ENCODE data around the gene RPLP2.

The RPLP2 gene

GRCh38 chr11:782264-783174 is 27.2 kb upstream of the RPLP2 start:
- no peak for TF ChIP-seq EZH2phosphoT487 (IDR thresholded peaks at IDR 0.05; ENCODE audit: low read length)
- TF ChIP-seq, protein P1, sequence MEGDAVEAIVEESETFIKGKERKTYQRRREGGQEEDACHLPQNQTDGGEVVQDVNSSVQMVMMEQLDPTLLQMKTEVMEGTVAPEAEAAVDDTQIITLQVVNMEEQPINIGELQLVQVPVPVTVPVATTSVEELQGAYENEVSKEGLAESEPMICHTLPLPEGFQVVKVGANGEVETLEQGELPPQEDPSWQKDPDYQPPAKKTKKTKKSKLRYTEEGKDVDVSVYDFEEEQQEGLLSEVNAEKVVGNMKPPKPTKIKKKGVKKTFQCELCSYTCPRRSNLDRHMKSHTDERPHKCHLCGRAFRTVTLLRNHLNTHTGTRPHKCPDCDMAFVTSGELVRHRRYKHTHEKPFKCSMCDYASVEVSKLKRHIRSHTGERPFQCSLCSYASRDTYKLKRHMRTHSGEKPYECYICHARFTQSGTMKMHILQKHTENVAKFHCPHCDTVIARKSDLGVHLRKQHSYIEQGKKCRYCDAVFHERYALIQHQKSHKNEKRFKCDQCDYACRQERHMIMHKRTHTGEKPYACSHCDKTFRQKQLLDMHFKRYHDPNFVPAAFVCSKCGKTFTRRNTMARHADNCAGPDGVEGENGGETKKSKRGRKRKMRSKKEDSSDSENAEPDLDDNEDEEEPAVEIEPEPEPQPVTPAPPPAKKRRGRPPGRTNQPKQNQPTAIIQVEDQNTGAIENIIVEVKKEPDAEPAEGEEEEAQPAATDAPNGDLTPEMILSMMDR (IDR thresholded peaks at IDR 0.05; ENCODE audit: low read length): no peak
- no peak for TF ChIP-seq EZH2 (optimal IDR thresholded peaks at IDR 0.05; ENCODE audit: low read depth, low read length)
- H3K79me2 ChIP-seq (ENCODE audit: low read length): peaks cover 17% of the 10 kb centered on the region
- no peak for DNase-seq
- peaks cover 3% of the 10 kb centered on the region; the same call in 1 of the 2 replicates for H3K4me1 ChIP-seq (ENCODE audit: low read length)
- H4K20me1 ChIP-seq (ENCODE audit: insufficient read depth, low read length): no peaks in the 10 kb centered on the region
- H2AFZ ChIP-seq (ENCODE audit: low read length): no peak overlapping the region
- no peak overlapping the region for H3K27ac ChIP-seq (ENCODE audit: low read length)
- H3K36me3 ChIP-seq (replicated peaks; ENCODE audit: insufficient read depth, low read length): no peaks in the 10 kb centered on the region
- no peak overlapping the region for H3K4me2 ChIP-seq (ENCODE audit: low read depth, low read length)
- H3K27me3 ChIP-seq (replicated peaks; ENCODE audit: insufficient read depth, low read length): no peaks in the 10 kb centered on the region
- H3K4me3 ChIP-seq (ENCODE audit: low read length): no peak overlapping the region
- H3F3A ChIP-seq (ENCODE audit: insufficient read depth, low read length): 0 out of 2 replicates have a peak, but pooled peaks cover 4% of the 10 kb centered on the region
- no peak overlapping the region for H3K9ac ChIP-seq (ENCODE audit: low read length)
- no peaks in the 10 kb centered on the region for H3K9me3 ChIP-seq (replicated peaks; ENCODE audit: insufficient read depth, low read length)
- no peaks in the 10 kb centered on the region for H3K9me2 ChIP-seq (replicated peaks; ENCODE audit: insufficient read depth, low read length)

DNA sequence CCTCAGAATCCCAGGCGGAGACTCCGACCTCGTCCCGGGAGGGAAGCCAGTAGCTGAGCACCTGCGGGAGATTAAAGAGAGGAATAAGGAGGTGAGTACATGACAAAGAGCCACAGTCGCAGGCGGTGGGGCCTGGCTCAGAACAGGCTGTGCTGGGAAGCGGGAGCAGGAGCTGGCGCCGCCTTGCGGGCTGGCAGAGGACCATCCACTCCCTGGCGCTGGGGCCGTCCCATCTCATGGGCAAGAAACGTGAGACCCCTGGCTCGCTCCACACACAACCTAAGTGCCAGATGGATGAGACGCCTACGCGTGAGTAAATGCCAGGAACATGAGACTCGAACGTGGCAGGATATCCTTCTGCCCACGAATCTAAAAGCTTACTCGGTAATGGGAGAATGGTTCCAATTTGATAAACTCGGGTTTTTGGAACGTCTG is 26.2 kb upstream of the RPLP2 start:
- Histone ChIP-seq H4K20me1 (ENCODE audit: insufficient read depth, low read length) (no peaks in the 10 kb centered on the region), H3K4me1 (ENCODE audit: low read length) (no peaks in the 10 kb centered on the region), H2AFZ (ENCODE audit: low read length) (no peak overlapping the region), H3K4me3 (ENCODE audit: low read length) (no peak overlapping the region), H3K27ac (ENCODE audit: low read length) (no peak overlapping the region), H3K36me3 (replicated peaks; ENCODE audit: insufficient read depth, low read length) (no peaks in the 10 kb centered on the region), H3K9me2 (replicated peaks; ENCODE audit: insufficient read depth, low read length) (no peaks in the 10 kb centered on the region), H3K9me3 (replicated peaks; ENCODE audit: insufficient read depth, low read length) (no peaks in the 10 kb centered on the region), H3F3A (ENCODE audit: insufficient read depth, low read length) (0 out of 2 replicates have a peak, but pooled peaks cover 4% of the 10 kb centered on the region), H3K9ac (ENCODE audit: low read length) (no peak overlapping the region), H3K27me3 (replicated peaks; ENCODE audit: insufficient read depth, low read length) (no peaks in the 10 kb centered on the region), H3K79me2 (ENCODE audit: low read length) (peaks cover 12% of the 10 kb centered on the region), H3K4me2 (ENCODE audit: low read depth, low read length) (no peak overlapping the region)
- TF ChIP-seq EZH2 (optimal IDR thresholded peaks at IDR 0.05; ENCODE audit: low read depth, low read length) (no peak), EZH2phosphoT487 (IDR thresholded peaks at IDR 0.05; ENCODE audit: low read length) (no peak)
- TF ChIP-seq, protein P1 (IDR thresholded peaks at IDR 0.05; ENCODE audit: low read length): no peak
- no peak for DNase-seq

GRCh38 chr11:786235-787083 is 23.3 kb upstream of the RPLP2 start:
- Histone ChIP-seq H3K9ac (ENCODE audit: low read length) (no peak overlapping the region), H3K27me3 (replicated peaks; ENCODE audit: insufficient read depth, low read length) (no peaks in the 10 kb centered on the region), H3K36me3 (replicated peaks; ENCODE audit: insufficient read depth, low read length) (no peaks in the 10 kb centered on the region), H4K20me1 (ENCODE audit: insufficient read depth, low read length) (no peaks in the 10 kb centered on the region), H3K4me2 (ENCODE audit: low read depth, low read length) (no peak overlapping the region), H3K4me3 (ENCODE audit: low read length) (no peak overlapping the region), H3K4me1 (ENCODE audit: low read length) (0 out of 2 replicates have a peak, but pooled peaks cover 3% of the 10 kb centered on the region), H3K9me2 (replicated peaks; ENCODE audit: insufficient read depth, low read length) (no peaks in the 10 kb centered on the region), H3F3A (ENCODE audit: insufficient read depth, low read length) (peaks cover 10% of the 10 kb centered on the region; the same call in 1 of the 2 replicates), H2AFZ (ENCODE audit: low read length) (no peak overlapping the region), H3K9me3 (replicated peaks; ENCODE audit: insufficient read depth, low read length) (no peaks in the 10 kb centered on the region), H3K79me2 (ENCODE audit: low read length) (peaks cover 17% of the 10 kb centered on the region), H3K27ac (ENCODE audit: low read length) (no peak overlapping the region)
- TF ChIP-seq EZH2 (optimal IDR thresholded peaks at IDR 0.05; ENCODE audit: low read depth, low read length) (no peak), EZH2phosphoT487 (IDR thresholded peaks at IDR 0.05; ENCODE audit: low read length) (no peak)
- TF ChIP-seq, protein P1 (IDR thresholded peaks at IDR 0.05; ENCODE audit: low read length): no peak
- no peak for DNase-seq
